Activated CD4-positive, alpha-beta T cell treated with anti-CD3 and anti-CD28 coated beads, Interleukin-2, amount 10 ng/mL, durations not matched to agents 7 days and 5 days (primary cell): ENCODE measurements around the gene CDKN2D. TPM values are rescaled to one million over a fixed set of nuclear protein-coding genes. Genes with fewer than 3 reads are reported as not detected.

ENCODE experiments used
- microRNA-seq: library from miRNA; unstranded; fragments of <30 nt; microRNA quantifications from one replicate; pipeline ENCODE4 v1.2.0, GENCODE V29; 2021; ENCODE audit warnings: borderline microRNAs expressed, borderline replicate concordance
- total RNA-seq, 2 experiments: library from RNA; stranded (reverse); gene quantifications; one replicate each; pipeline ENCODE4 v1.2.3, GENCODE V29; 2021

The CDKN2D gene
- total RNA-seq, 2 experiments from 2014 or later = 78.6 to 88.9 TPM

Small RNAs within 50 kb of the gene (microRNA-seq; reads per million reads assigned to microRNA genes)
- gene MIR1238 = not detected

Other genes with a start within 250 kb of the CDKN2D start
- gene RAVER1, start 235.4 kb downstream of the CDKN2D start, total RNA-seq = 10 to 100 TPM; 69.3 to 75.6 TPM
- gene ICAM3, start 229.4 kb downstream of the CDKN2D start, total RNA-seq = 100 to 1,000 TPM; 230 to 233 TPM
- gene TYK2, start 188.4 kb downstream of the CDKN2D start, total RNA-seq = 100 to 1,000 TPM; 251 to 263 TPM
- 100 to 1,000 TPM; 200 to 205 TPM for gene CDC37, start 165.4 kb downstream of the CDKN2D start, total RNA-seq
- 10 to 100 TPM; 12.7 to 14.3 TPM for gene PDE4A, start 148.4 kb downstream of the CDKN2D start, total RNA-seq
- gene KEAP1, start 65.6 kb downstream of the CDKN2D start, total RNA-seq = 10 to 100 TPM; 68.3 to 93.8 TPM
- gene S1PR5, start 51.5 kb downstream of the CDKN2D start, total RNA-seq = not detected
- 10 to 100 TPM; 40.0 to 41.4 TPM for gene ATG4D, start 25.1 kb downstream of the CDKN2D start, total RNA-seq
- gene KRI1, start 3.0 kb downstream of the CDKN2D start, total RNA-seq = 10 to 100 TPM; 68.1 to 78.4 TPM
- gene AP1M2, start 18.3 kb upstream of the CDKN2D start, total RNA-seq = not detected
- gene SLC44A2, start 56.6 kb upstream of the CDKN2D start, total RNA-seq = 100 to 1,000 TPM; 162 to 189 TPM
- gene ILF3, start 85.4 kb upstream of the CDKN2D start, total RNA-seq = 100 to 1,000 TPM; 385 to 389 TPM
- gene QTRT1, start 132.5 kb upstream of the CDKN2D start, total RNA-seq = 10 to 100 TPM; 39.9 to 43.8 TPM
- gene DNM2, start 149.1 kb upstream of the CDKN2D start, total RNA-seq = 100 to 1,000 TPM; 268 to 270 TPM